ENCODE results near the gene PDE4D.

The PDE4D gene

GRCh38 chr5:59767211-59767605, 126.3 kb downstream of the PDE4D start:
- TF ChIP-seq CSDC2 (CRISPR knock-in tag; IDR thresholded peaks at IDR 0.05) (no peak), ESRRG (CRISPR knock-in tag; IDR thresholded peaks at IDR 0.05) (no peak), OSR1 (CRISPR knock-in tag; IDR thresholded peaks at IDR 0.05) (no peak), SNAI2 (CRISPR knock-in tag; IDR thresholded peaks at IDR 0.05) (no peak), ZNF8 (CRISPR knock-in tag; IDR thresholded peaks at IDR 0.05) (no peak), ZFP3 (CRISPR knock-in tag; IDR thresholded peaks at IDR 0.05) (no peak), CREB5 (CRISPR knock-in tag; IDR thresholded peaks at IDR 0.05; ENCODE audit: low read depth) (no peak), ISL1 (CRISPR knock-in tag; IDR thresholded peaks at IDR 0.05) (no peak), RARB (CRISPR knock-in tag; IDR thresholded peaks at IDR 0.05) (no peak), TCF4 (CRISPR knock-in tag; IDR thresholded peaks at IDR 0.05; ENCODE audit: borderline replicate concordance) (no peak), ZC3H10 (CRISPR knock-in tag; IDR thresholded peaks at IDR 0.05) (no peak), BACH2 (CRISPR knock-in tag; IDR thresholded peaks at IDR 0.05; ENCODE audit: borderline replicate concordance) (no peak), TSHZ2 (CRISPR knock-in tag; IDR thresholded peaks at IDR 0.05) (no peak)
- no peak for ATAC-seq

GRCh38 chr5:59766427-59767210, 126.9 kb downstream of the PDE4D start:
- TF ChIP-seq TOX (CRISPR knock-in tag; IDR thresholded peaks at IDR 0.05; ENCODE audit: borderline replicate concordance) (no peak), POU6F1 (CRISPR knock-in tag; IDR thresholded peaks at IDR 0.05; ENCODE audit: borderline replicate concordance, low read depth) (no peak), ARNTL (CRISPR knock-in tag; IDR thresholded peaks at IDR 0.05; ENCODE audit: borderline replicate concordance, low read depth) (no peak), TCF4 (CRISPR knock-in tag; IDR thresholded peaks at IDR 0.05; ENCODE audit: borderline replicate concordance) (no peak), ZNF8 (CRISPR knock-in tag; IDR thresholded peaks at IDR 0.05) (no peak), CREB5 (CRISPR knock-in tag; IDR thresholded peaks at IDR 0.05; ENCODE audit: low read depth) (no peak)
- no peak; the same call in 2 of the 3 replicates for ATAC-seq

- TF ChIP-seq CSRNP3 (CRISPR knock-in tag; IDR thresholded peaks at IDR 0.05) = no peak
- TF ChIP-seq ESRRG (CRISPR knock-in tag; IDR thresholded peaks at IDR 0.05) = no peak
- TF ChIP-seq ZC3H10 (CRISPR knock-in tag; IDR thresholded peaks at IDR 0.05) = no peak
- no peak for TF ChIP-seq GLIS3 (CRISPR knock-in tag; IDR thresholded peaks at IDR 0.05)
- TF ChIP-seq TOX (CRISPR knock-in tag; IDR thresholded peaks at IDR 0.05; ENCODE audit: borderline replicate concordance) = no peak
- TF ChIP-seq PPARA (CRISPR knock-in tag; IDR thresholded peaks at IDR 0.05; ENCODE audit: borderline replicate concordance) = no peak
- TF ChIP-seq OSR1 (CRISPR knock-in tag; IDR thresholded peaks at IDR 0.05) = no peak
- no peak for TF ChIP-seq TCF4 (CRISPR knock-in tag; IDR thresholded peaks at IDR 0.05; ENCODE audit: borderline replicate concordance)
- no peak for TF ChIP-seq SNAI2 (CRISPR knock-in tag; IDR thresholded peaks at IDR 0.05)
- TF ChIP-seq ISL1 (CRISPR knock-in tag; IDR thresholded peaks at IDR 0.05) = no peak
- TF ChIP-seq ZFP30 (CRISPR knock-in tag; IDR thresholded peaks at IDR 0.05) = no peak
- no peak for TF ChIP-seq BACH2 (CRISPR knock-in tag; IDR thresholded peaks at IDR 0.05; ENCODE audit: borderline replicate concordance)
- no peak for TF ChIP-seq CSDC2 (CRISPR knock-in tag; IDR thresholded peaks at IDR 0.05)
- TF ChIP-seq ZNF70 (CRISPR knock-in tag; IDR thresholded peaks at IDR 0.05) = no peak
- no peak for TF ChIP-seq POU6F1 (CRISPR knock-in tag; IDR thresholded peaks at IDR 0.05; ENCODE audit: borderline replicate concordance, low read depth)
- no peak for TF ChIP-seq ZNF565 (CRISPR knock-in tag; conservative IDR thresholded peaks at IDR 0.05; ENCODE audit: low read depth)
- TF ChIP-seq ARNTL (CRISPR knock-in tag; IDR thresholded peaks at IDR 0.05; ENCODE audit: borderline replicate concordance, low read depth) = no peak
- TF ChIP-seq ZNF8 (CRISPR knock-in tag; IDR thresholded peaks at IDR 0.05) = no peak
- TF ChIP-seq CREB5 (CRISPR knock-in tag; IDR thresholded peaks at IDR 0.05; ENCODE audit: low read depth) = no peak
Observed at GRCh38 chr5:59765446-59765845, 128.1 kb downstream of the PDE4D start.

More at GRCh38 chr5:59765446-59765845, 128.1 kb downstream of the PDE4D start:
- ATAC-seq = no peak

All from SK-N-SH treated with all-trans-retinoic acid at 6 μM for 48 hours (cell line).